GM20431 (cell line): ENCODE measurements around the gene PRKAR1B.

ENCODE experiments used
- in situ Hi-C: fragments of 300-500 bp; cut with MseI, MboI; formaldehyde crosslinking; loops from one replicate; pipeline ENCODE4 v1.15.0; 2020; ENCODE audit warnings: low sequenced_read_pairs; ENCODE audit not compliant: unreplicated experiment

The PRKAR1B gene

GRCh38 chr7:519484-520390 lies 207.3 kb downstream of the PRKAR1B start, which contains the start of gene PDGFA:
TSS of gene PDGFA (minus strand) at chr7:519846. CDS start at chr7:519001, 845 bp downstream.
- in situ Hi-C loops: no loop called here

- in situ Hi-C loops: no loop called here
Measured at GRCh38 chr7:518630-519483, 208.2 kb downstream of the PRKAR1B start.

GRCh38 chr7:517774-518629 lies 209.1 kb downstream of the PRKAR1B start:
- in situ Hi-C loops: no loop called here

GRCh38 chr7:516606-517456 lies 210.2 kb downstream of the PRKAR1B start:
- in situ Hi-C loops: no loop called here

- in situ Hi-C loops: no loop called here
Measured at GRCh38 chr7:516216-516605, 210.9 kb downstream of the PRKAR1B start.

- in situ Hi-C loops: no loop called here
Measured at GRCh38 chr7:515628-516027, 211.5 kb downstream of the PRKAR1B start.

- in situ Hi-C loops: no loop called here
Measured at GRCh38 chr7:514651-515598, 212.2 kb downstream of the PRKAR1B start.

- in situ Hi-C loops: no loop called here
Measured at GRCh38 chr7:514242-514641, 212.8 kb downstream of the PRKAR1B start.

GRCh38 chr7:513521-514166 lies 213.4 kb downstream of the PRKAR1B start:
- in situ Hi-C loops: no loop called here

- in situ Hi-C loops: no loop called here
Measured at GRCh38 chr7:512541-513311, 214.4 kb downstream of the PRKAR1B start.

GRCh38 chr7:512146-512510 lies 215.0 kb downstream of the PRKAR1B start:
- in situ Hi-C loops: no loop called here

GRCh38 chr7:511476-512145 lies 215.5 kb downstream of the PRKAR1B start:
- in situ Hi-C loops: no loop called here

- in situ Hi-C loops: no loop called here
Measured at GRCh38 chr7:510782-511281, 216.2 kb downstream of the PRKAR1B start.

- in situ Hi-C loops: no loop called here
Measured at GRCh38 chr7:510131-510481, 217.0 kb downstream of the PRKAR1B start.

GRCh38 chr7:509426-510130 lies 217.5 kb downstream of the PRKAR1B start:
- in situ Hi-C loops: no loop called here
